HepG2 (cell line): ENCODE results near the gene ANKRD13D. TPM values are rescaled to one million over a fixed set of nuclear protein-coding genes. Genes with fewer than 3 reads are reported as not detected.

ENCODE experiments used
- ASH2L ChIP-seq: fragments of 300-600, 200-600 bp; sonication (generic); IDR thresholded peaks from 2 replicates; pipeline ENCODE4 v1.7.0; 2017; ENCODE audit warnings: low read depth, mild to moderate bottlenecking, moderate library complexity, mixed read lengths, low read length; ENCODE audit not compliant: insufficient read length
- DR1 ChIP-seq: sonication (generic); formaldehyde crosslinking; IDR thresholded peaks from 2 replicates; pipeline ENCODE4 v1.8.0; 2021; ENCODE audit warnings: mild to moderate bottlenecking, missing genetic modification reagents, inconsistent platforms
- ESRRA ChIP-seq: sonication (generic); formaldehyde crosslinking; IDR thresholded peaks from 2 replicates; pipeline ENCODE4 v1.5.1; 2020; ENCODE audit warnings: mild to moderate bottlenecking, low read depth, missing genetic modification reagents
- GATAD2A ChIP-seq: IDR thresholded peaks from 2 replicates; pipeline ENCODE4 v1.6.1; 2016
- JUN ChIP-seq: sonication (generic); formaldehyde crosslinking; IDR thresholded peaks from 2 replicates; pipeline ENCODE4 v1.4.0; 2020; ENCODE audit warnings: mild to moderate bottlenecking, missing genetic modification reagents
- MEF2D ChIP-seq: sonication (generic); formaldehyde crosslinking; IDR thresholded peaks from 2 replicates; pipeline ENCODE4 v1.5.1; 2020; ENCODE audit warnings: mild to moderate bottlenecking, missing genetic modification reagents
- MXI1 ChIP-seq: IDR thresholded peaks from 3 replicates; pipeline ENCODE4 v1.6.1; 2012; ENCODE audit warnings: low read depth, low read length, inconsistent platforms, borderline replicate concordance
- NKX3-1 ChIP-seq: sonication (generic); formaldehyde crosslinking; IDR thresholded peaks from 2 replicates; pipeline ENCODE4 v1.5.0; 2020; ENCODE audit warnings: missing genetic modification reagents
- RBAK ChIP-seq: sonication (generic); formaldehyde crosslinking; IDR thresholded peaks from 2 replicates; pipeline ENCODE4 v1.5.1; 2020; ENCODE audit warnings: mild to moderate bottlenecking, missing genetic modification reagents
- SIX1 ChIP-seq: sonication (generic); formaldehyde crosslinking; IDR thresholded peaks from 2 replicates; pipeline ENCODE4 v1.4.0; 2020; ENCODE audit warnings: missing genetic modification reagents, borderline replicate concordance
- SUZ12 ChIP-seq: fragments of 150-350 bp; IDR thresholded peaks from 2 replicates; pipeline ENCODE4 v1.6.1; 2014; ENCODE audit warnings: low read depth, low read length
- TARDBP ChIP-seq: sonication (generic); formaldehyde crosslinking; IDR thresholded peaks from 2 replicates; pipeline ENCODE4 v1.8.0; 2022; ENCODE audit warnings: mild to moderate bottlenecking, missing genetic modification reagents
- TP53 ChIP-seq: sonication (generic); formaldehyde crosslinking; conservative IDR thresholded peaks from 2 replicates; pipeline ENCODE4 v1.4.0; 2020; ENCODE audit warnings: missing genetic modification reagents
- ZBTB20 ChIP-seq: sonication (generic); formaldehyde crosslinking; IDR thresholded peaks from 2 replicates; pipeline ENCODE4 v1.8.1; 2023; ENCODE audit warnings: missing genetic modification reagents, low read depth, mild to moderate bottlenecking, borderline replicate concordance
- ZKSCAN8 ChIP-seq: IDR thresholded peaks from 2 replicates; pipeline ENCODE4 v1.6.1; 2016; ENCODE audit warnings: borderline replicate concordance, missing genetic modification reagents, missing compliant biosample characterization
- ZNF329 ChIP-seq: sonication (generic); formaldehyde crosslinking; IDR thresholded peaks from 2 replicates; pipeline ENCODE4 v1.9.0; 2021; ENCODE audit warnings: low read depth, mild to moderate bottlenecking, missing genetic modification reagents
- ZNF460 ChIP-seq: sonication (generic); formaldehyde crosslinking; IDR thresholded peaks from 2 replicates; pipeline ENCODE4 v1.5.1; 2020; ENCODE audit warnings: missing genetic modification reagents, mild to moderate bottlenecking, borderline replicate concordance
- ZNF619 ChIP-seq: sonication (generic); formaldehyde crosslinking; IDR thresholded peaks from 2 replicates; pipeline ENCODE4 v1.4.0; 2020; ENCODE audit warnings: mild to moderate bottlenecking, missing genetic modification reagents
- ZNF652 ChIP-seq: IDR thresholded peaks from 2 replicates; pipeline ENCODE4 v1.6.1; 2016; ENCODE audit warnings: low read depth, borderline replicate concordance
- polyA plus RNA-seq, 8 experiments: library from polyadenylated mRNA; depleted of rRNA in 3 of 8; stranded (reverse) in 7 of 8; unstranded in 1 of 8; fragments of >200 nt; fragmentation: Illumina TruSeq in 4 of 8; extraction: Trizol in 4 of 8; gene quantifications; 2 replicates each; pipeline versions ENCODE4 v1.2.1 to v1.2.3, GENCODE V29; 2011 to 2016; ENCODE audit warnings: low read depth in 4 of 8, missing spikeins in 1 of 8, mixed read lengths in 1 of 8; ENCODE audit not compliant: insufficient read depth in 1 of 8
- total RNA-seq, 5 experiments: library from RNA; depleted of rRNA; stranded (reverse); fragments of >200 nt; fragmentation: Illumina TruSeq; extraction: Trizol; gene quantifications; 2 replicates each; pipeline ENCODE4 v1.2.3, GENCODE V29; 2016; ENCODE audit warnings: low read depth in 1 of 5
- TF ChIP-seq, protein P1 (sequence below): sonication (generic); formaldehyde crosslinking; IDR thresholded peaks from 2 replicates; pipeline ENCODE4 v1.9.0; 2021; ENCODE audit warnings: missing genetic modification reagents, mild to moderate bottlenecking, borderline replicate concordance
- TF ChIP-seq, protein P2 (sequence below): IDR thresholded peaks from 2 replicates; pipeline ENCODE4 v1.6.1; 2016; ENCODE audit warnings: control low read depth
- TF ChIP-seq, protein P3 (sequence below): IDR thresholded peaks from 2 replicates; pipeline ENCODE4 v1.6.1; 2016; ENCODE audit warnings: low read depth, control low read depth
- TF ChIP-seq, protein P4 (sequence below): sonication (generic); formaldehyde crosslinking; IDR thresholded peaks from 2 replicates; pipeline ENCODE4 v1.5.0; 2020; ENCODE audit warnings: mild to moderate bottlenecking, missing genetic modification reagents, moderate library complexity
- TF ChIP-seq, protein P5 (sequence below): sonication (generic); formaldehyde crosslinking; IDR thresholded peaks from 2 replicates; pipeline ENCODE4 v1.5.0; 2020; ENCODE audit warnings: missing genetic modification reagents, mild to moderate bottlenecking, borderline replicate concordance

Gene ANKRD13D
- total and polyA plus RNA-seq, 2 of the 13 experiments (the other 11 are each of a cell fraction or from before 2014, with no cell fraction given), result 18.6 to 27.3 TPM

DNA sequence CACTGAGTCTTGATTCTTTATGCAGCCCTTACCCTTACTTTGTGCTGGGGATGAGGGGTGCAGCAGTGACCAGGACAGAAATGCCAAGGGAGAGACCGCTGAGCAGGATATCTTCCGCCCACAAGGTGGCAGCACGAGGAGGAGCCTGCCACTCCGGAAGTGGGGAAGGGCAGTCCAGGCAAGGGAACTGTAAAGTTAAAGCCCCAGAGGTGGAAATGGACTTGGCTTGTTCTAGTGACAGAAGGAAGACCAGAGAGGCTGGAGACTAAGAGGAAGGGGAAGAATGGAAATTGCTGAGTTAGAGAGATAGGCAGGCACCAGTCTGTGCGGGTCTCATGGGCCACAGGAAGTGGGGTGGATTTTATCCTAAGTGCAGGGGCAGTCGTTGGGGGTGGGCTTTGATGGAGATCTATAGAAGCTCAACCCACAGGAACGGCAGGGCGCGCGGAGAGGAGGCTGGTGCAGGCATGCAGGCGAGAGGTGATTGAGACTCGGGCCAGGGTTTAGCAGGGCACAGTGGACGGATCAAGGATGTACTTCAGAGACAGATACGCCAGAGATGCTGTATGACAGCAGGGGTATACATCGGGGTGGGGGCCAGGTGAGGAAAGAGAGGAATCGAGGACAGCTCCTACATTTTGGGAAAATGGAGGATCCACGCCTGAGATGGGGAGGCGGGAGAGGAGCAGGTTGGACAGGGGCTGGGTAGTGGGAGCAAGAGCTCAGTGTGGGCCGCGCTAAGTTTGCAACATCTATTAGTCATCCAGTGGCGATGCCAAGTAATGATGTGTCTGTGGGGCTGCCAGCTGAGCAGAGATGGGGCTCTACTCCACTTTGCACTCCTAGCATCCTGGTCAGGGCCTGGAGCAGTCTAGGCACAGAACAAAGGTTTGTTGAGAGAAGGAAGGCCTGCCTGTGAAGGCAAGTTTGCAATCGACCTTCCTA is 26.1 kb upstream of the ANKRD13D start (continued):
- TF ChIP-seq NKX3-1 (CRISPR knock-in tag) (no peak), TP53 (CRISPR knock-in tag) (no peak), ESRRA (CRISPR knock-in tag) (no peak), ZKSCAN8 (CRISPR knock-in tag) (peak; percentile 22; the same call in 1 of the 2 replicates), DR1 (CRISPR knock-in tag) (no peak), ZNF460 (no peak), ZNF652 (CRISPR knock-in tag) (no peak), SUZ12 (no peak), GATAD2A (CRISPR knock-in tag) (peak; percentile 64), MEF2D (CRISPR knock-in tag) (no peak), ASH2L (no peak), ZNF329 (CRISPR knock-in tag) (no peak), ZNF619 (CRISPR knock-in tag) (no peak), MXI1 (peak; percentile 52; the same call in 1 of the 3 replicates), TARDBP (CRISPR knock-in tag) (peak; percentile 39; the same call in 1 of the 2 replicates), ZBTB20 (CRISPR knock-in tag) (no peak), JUN (CRISPR knock-in tag) (no peak), RBAK (CRISPR knock-in tag) (no peak), SIX1 (CRISPR knock-in tag) (0 out of 2 replicates have a peak, but pooled peaks have one; percentile 8)
- TF ChIP-seq, protein P1, sequence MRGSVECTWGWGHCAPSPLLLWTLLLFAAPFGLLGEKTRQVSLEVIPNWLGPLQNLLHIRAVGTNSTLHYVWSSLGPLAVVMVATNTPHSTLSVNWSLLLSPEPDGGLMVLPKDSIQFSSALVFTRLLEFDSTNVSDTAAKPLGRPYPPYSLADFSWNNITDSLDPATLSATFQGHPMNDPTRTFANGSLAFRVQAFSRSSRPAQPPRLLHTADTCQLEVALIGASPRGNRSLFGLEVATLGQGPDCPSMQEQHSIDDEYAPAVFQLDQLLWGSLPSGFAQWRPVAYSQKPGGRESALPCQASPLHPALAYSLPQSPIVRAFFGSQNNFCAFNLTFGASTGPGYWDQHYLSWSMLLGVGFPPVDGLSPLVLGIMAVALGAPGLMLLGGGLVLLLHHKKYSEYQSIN (CRISPR knock-in tag), result no peak
- TF ChIP-seq, protein P2, sequence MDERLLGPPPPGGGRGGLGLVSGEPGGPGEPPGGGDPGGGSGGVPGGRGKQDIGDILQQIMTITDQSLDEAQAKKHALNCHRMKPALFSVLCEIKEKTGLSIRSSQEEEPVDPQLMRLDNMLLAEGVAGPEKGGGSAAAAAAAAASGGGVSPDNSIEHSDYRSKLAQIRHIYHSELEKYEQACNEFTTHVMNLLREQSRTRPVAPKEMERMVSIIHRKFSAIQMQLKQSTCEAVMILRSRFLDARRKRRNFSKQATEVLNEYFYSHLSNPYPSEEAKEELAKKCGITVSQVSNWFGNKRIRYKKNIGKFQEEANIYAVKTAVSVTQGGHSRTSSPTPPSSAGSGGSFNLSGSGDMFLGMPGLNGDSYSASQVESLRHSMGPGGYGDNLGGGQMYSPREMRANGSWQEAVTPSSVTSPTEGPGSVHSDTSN, result no peak
- TF ChIP-seq, protein P3, sequence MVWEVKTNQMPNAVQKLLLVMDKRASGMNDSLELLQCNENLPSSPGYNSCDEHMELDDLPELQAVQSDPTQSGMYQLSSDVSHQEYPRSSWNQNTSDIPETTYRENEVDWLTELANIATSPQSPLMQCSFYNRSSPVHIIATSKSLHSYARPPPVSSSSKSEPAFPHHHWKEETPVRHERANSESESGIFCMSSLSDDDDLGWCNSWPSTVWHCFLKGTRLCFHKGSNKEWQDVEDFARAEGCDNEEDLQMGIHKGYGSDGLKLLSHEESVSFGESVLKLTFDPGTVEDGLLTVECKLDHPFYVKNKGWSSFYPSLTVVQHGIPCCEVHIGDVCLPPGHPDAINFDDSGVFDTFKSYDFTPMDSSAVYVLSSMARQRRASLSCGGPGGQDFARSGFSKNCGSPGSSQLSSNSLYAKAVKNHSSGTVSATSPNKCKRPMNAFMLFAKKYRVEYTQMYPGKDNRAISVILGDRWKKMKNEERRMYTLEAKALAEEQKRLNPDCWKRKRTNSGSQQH (CRISPR knock-in tag), result no peak
- TF ChIP-seq, protein P4, sequence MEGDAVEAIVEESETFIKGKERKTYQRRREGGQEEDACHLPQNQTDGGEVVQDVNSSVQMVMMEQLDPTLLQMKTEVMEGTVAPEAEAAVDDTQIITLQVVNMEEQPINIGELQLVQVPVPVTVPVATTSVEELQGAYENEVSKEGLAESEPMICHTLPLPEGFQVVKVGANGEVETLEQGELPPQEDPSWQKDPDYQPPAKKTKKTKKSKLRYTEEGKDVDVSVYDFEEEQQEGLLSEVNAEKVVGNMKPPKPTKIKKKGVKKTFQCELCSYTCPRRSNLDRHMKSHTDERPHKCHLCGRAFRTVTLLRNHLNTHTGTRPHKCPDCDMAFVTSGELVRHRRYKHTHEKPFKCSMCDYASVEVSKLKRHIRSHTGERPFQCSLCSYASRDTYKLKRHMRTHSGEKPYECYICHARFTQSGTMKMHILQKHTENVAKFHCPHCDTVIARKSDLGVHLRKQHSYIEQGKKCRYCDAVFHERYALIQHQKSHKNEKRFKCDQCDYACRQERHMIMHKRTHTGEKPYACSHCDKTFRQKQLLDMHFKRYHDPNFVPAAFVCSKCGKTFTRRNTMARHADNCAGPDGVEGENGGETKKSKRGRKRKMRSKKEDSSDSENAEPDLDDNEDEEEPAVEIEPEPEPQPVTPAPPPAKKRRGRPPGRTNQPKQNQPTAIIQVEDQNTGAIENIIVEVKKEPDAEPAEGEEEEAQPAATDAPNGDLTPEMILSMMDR, result peak; percentile 95
- TF ChIP-seq, protein P5, sequence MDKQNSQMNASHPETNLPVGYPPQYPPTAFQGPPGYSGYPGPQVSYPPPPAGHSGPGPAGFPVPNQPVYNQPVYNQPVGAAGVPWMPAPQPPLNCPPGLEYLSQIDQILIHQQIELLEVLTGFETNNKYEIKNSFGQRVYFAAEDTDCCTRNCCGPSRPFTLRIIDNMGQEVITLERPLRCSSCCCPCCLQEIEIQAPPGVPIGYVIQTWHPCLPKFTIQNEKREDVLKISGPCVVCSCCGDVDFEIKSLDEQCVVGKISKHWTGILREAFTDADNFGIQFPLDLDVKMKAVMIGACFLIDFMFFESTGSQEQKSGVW (CRISPR knock-in tag), result no peak
